ENCODE data around the gene UGT1A6. TPM values are rescaled to one million over a fixed set of nuclear protein-coding genes. Genes with fewer than 3 reads are reported as not detected.

Gene UGT1A6
- total and polyA plus RNA-seq, 12 donors: not detected

DNA sequence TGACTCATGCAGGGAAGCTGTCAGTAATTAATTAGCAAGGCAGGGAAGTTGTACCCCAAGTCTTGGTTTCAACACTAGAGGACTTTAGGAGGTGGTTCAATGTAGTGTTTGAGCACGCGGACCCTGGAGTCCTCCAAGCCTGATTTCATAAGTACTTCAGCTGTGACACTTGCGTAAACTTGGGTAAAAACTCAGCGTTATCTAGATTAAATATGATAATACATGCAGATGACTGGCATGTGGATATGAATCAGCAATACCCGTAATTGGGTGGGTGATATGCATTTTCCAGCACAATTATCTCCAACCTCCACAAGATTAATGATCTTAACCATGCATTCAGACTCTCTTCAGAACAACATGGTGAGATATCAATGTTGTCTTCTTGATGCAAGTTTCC is 5.8 kb upstream of the UGT1A6 start:
- Histone ChIP-seq H3K27me3 (peaks cover 0 to 8% (median 0%) of the 10 kb centered on the region in 7 donors), H3K4me3 (no peak overlapping the region), H3K9me3 (no peaks in the 10 kb centered on the region), H3K27ac (no peak overlapping the region), H3K36me3 (no peaks in the 10 kb centered on the region), H3K4me1 (no peaks in the 10 kb centered on the region)
- TF ChIP-seq, protein P1, sequence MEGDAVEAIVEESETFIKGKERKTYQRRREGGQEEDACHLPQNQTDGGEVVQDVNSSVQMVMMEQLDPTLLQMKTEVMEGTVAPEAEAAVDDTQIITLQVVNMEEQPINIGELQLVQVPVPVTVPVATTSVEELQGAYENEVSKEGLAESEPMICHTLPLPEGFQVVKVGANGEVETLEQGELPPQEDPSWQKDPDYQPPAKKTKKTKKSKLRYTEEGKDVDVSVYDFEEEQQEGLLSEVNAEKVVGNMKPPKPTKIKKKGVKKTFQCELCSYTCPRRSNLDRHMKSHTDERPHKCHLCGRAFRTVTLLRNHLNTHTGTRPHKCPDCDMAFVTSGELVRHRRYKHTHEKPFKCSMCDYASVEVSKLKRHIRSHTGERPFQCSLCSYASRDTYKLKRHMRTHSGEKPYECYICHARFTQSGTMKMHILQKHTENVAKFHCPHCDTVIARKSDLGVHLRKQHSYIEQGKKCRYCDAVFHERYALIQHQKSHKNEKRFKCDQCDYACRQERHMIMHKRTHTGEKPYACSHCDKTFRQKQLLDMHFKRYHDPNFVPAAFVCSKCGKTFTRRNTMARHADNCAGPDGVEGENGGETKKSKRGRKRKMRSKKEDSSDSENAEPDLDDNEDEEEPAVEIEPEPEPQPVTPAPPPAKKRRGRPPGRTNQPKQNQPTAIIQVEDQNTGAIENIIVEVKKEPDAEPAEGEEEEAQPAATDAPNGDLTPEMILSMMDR (IDR thresholded peaks at IDR 0.05): no peak
- intact Hi-C loops (cut with DNase I): no loop called here
- WGBS, 2 donors: 79 to 81% methylated on average over 5 of the region's 5 CpGs
- no peak for ATAC-seq
- DNase-seq: no peak

DNA sequence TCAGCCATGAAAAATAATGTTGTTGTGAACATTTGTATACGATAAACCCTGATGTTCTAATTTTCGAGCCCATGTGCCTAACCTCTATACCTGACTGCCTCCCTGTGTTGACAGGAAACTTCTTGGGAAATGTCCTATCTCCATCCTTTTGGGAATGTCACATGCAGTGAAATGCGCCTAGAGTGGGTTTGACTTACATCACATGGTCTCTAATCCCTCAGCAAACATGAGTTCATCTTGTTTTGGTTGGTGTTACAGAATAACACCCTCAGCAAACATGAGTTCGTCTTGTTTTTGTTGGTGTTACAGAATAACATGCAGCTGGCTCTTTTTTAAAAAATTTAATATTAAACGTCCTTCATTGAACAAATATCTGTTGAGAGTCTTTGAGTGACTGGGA is 4.3 kb upstream of the UGT1A6 start:
- DNase-seq (no peak), ATAC-seq (no peak)
- Histone ChIP-seq H3K27ac (no peak overlapping the region), H3K4me3 (no peak overlapping the region), H3K4me1 (no peaks in the 10 kb centered on the region), H3K9me3 (no peaks in the 10 kb centered on the region), H3K36me3 (no peaks in the 10 kb centered on the region), H3K27me3 (peaks cover 0 to 10% (median 0%) of the 10 kb centered on the region in 7 donors)
- WGBS, 2 donors: 77 to 82% methylated on average over 5 of the region's 5 CpGs
- TF ChIP-seq, protein P1 (IDR thresholded peaks at IDR 0.05): no peak
- intact Hi-C loops (cut with DNase I): no loop called here

DNA sequence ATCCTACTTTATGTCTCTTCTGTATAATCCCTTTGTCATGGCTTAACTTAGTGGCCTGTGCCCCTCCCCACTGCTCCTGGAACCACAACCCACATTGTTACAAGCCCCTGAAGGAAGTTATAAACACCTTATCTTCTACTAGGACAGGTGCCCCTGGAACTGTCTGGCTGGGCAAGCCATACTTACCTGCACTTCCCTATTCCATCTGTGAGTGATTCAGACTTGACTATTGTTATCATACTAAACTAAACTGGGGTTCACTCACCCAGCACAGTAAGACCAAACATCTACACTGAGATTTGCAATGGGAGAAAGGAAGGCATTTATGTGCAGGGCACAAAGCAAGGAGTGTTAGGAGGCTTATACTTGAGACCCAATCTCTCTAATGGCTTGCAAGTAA is 3.7 kb upstream of the UGT1A6 start:
- H3K9me3 ChIP-seq: no peaks in the 10 kb centered on the region
- ATAC-seq: no peak
- intact Hi-C loops (cut with DNase I): no loop called here

DNA sequence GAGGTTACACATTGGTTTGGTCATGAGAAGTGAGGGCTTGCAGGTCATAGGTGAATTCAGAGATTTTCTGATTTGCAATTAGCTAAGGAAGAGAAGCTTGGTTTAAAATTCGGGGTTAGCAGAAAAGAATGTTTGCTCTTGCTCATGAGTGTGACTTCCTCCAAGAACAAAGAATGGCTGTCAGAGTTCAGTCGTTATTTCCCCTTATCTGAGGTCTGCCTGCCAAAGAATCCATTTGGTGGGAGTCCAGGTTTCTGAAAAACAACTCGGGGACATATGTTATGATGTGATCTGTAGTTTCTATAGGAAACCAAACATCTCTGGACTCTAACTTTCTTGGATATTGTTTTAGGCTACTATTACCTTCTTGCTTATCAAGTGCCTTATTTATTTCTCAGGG is 3.2 kb upstream of the UGT1A6 start:
- intact Hi-C loops (cut with DNase I): no loop called here
- 15 to 19% methylated on average over 3 of the region's 3 CpGs for WGBS, 2 donors
- H3K4me3 ChIP-seq: no peak overlapping the region

More for the DNA sequence above, 3.7 kb upstream of the UGT1A6 start:
- H3K27ac ChIP-seq: no peak overlapping the region
- H3K4me1 ChIP-seq: no peaks in the 10 kb centered on the region
- H3K4me3 ChIP-seq: no peak overlapping the region
- H3K36me3 ChIP-seq: no peaks in the 10 kb centered on the region
- H3K27me3 ChIP-seq: peaks cover 0 to 10% (median 0%) of the 10 kb centered on the region in 7 donors
- TF ChIP-seq, protein P1 (IDR thresholded peaks at IDR 0.05): no peak
- DNase-seq: no peak

More for the DNA sequence above, 3.2 kb upstream of the UGT1A6 start:
- Histone ChIP-seq H3K27me3 (peaks cover 0 to 10% (median 0%) of the 10 kb centered on the region in 7 donors), H3K4me1 (no peaks in the 10 kb centered on the region), H3K36me3 (no peaks in the 10 kb centered on the region), H3K27ac (no peak overlapping the region), H3K9me3 (no peaks in the 10 kb centered on the region)
- TF ChIP-seq, protein P1 (IDR thresholded peaks at IDR 0.05): no peak
- ATAC-seq (no peak), DNase-seq (no peak)

All from heart right ventricle (tissue), 16 donors.